NCI-H2081 (cell line): ENCODE results near the gene LDB2.
"Not testable (repeated sequence)": the region's sequence is repeated elsewhere in the genome, so short reads cannot be mapped to it uniquely, and the experiment has no call there.

ENCODE experiments used
- DNase-seq, 2 experiments: peaks; one replicate each; lab custom pipeline; 2025; lab: John Stamatoyannopoulos, UW

The LDB2 gene

GRCh38 chr4:16544869-16545268 is 353.6 kb downstream of the LDB2 start:
- DNase-seq: no peak

- DNase-seq: no peak
These were observed 354.2 kb downstream of the LDB2 start for GRCh38 chr4:16544251-16544721.

GRCh38 chr4:16537926-16538325 is 360.5 kb downstream of the LDB2 start:
- no peak for DNase-seq

DNA sequence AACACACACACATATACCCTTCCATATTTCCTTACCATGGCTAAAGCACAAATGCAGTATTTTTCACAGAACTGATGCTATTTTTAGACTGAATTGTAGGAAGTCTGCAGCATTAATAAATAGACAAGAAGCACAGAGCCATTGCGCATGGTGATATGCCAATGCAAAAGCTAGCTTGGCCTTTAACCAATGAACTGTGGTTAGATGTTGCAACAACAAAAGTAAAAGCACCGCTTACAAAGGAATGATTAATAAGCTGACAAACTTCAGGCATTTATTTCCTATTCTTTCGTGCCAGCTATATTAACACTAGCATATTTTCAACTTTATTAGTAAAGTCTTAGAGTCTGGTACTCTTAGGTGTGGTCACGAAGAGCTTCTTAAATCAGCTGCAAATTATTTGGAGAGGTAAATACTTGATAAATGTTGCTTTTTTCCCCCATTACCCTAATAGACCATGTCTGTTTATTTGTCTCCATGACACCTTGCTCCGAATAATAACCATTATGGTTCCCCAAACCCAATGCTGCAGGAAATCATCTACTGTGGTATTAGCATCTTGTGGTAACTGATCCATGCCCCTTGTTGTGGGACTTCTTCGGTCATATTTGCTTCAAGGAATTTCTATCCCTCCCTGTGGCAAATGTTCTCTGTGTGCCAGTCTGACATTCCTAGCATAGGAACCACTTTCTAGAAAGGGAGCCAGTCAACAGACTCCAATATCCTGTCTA is 366.0 kb downstream of the LDB2 start:
- DNase-seq: no peak

DNA sequence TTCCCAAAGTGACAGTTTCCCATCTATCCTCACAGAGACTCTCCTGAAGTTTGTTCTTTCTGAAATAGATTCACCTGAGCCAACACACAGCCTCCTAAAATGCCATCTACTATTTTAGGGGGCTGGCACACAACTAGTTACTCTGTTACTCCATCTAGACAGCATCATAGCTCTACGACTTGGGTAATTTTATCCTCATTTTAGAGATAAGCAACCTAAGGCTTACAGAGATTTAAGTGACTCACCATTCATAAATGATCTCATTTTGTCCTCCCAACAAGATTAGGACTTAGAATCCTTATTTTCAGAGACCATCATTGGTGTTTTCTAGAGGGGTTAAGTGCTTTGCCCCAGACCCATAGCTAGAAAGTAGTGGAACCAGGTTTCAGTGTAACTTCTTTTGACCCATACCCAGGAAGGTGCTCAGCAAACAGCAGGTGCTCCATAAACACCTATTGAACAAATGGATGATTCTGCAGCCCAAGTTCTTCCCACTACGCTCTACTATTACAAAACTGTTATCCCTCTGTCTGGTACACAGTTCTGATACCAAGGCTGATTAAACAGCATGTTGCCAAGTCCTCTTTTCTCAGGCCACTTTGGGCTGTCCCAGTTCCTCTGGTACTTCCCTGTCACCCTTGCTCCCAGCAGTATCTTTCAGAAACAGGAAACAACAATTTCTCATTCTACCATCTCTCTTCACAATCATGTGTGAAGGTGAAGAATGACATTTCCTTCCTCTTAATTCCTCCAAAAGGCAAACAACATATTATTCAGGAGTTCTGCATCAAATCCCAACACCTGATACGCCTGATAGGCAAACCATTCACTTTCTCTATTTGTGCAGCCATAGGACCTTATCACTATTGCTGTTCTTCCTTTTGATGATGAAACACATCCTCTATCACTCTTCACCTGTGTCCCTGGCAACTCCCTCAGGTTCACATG is 367.5 kb downstream of the LDB2 start:
- DNase-seq: no peak

DNA sequence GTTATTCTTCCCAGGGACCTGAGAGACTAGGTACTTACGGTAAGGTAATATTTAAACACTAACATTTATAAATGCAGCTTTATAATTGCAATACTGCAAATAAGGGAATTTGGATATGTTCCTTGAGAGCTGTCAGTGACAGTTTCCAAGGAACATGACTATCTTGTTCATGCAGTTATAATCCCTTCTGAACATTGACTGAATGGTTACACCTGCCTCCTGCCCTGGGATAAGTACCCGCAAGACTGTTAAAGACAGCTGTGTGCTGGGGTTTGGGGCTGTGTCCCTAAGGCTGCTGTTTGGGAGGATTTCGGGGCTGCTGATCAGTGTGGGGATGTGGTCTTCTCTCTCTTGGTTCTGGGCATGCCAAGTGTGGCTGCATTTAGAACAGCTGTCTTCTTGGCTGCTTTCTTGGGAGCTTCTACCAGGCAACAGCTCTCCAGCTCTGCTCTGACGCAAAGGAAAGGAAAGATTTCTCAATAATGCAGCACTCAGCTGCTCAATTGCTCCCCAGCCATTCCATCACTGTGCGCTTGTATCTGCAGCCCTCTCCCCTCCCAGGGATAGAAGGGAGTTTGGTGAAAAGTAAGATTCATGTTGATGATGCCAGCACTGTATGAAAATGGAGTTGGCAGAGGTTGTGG is 373.4 kb downstream of the LDB2 start:
- no peak for DNase-seq

DNA sequence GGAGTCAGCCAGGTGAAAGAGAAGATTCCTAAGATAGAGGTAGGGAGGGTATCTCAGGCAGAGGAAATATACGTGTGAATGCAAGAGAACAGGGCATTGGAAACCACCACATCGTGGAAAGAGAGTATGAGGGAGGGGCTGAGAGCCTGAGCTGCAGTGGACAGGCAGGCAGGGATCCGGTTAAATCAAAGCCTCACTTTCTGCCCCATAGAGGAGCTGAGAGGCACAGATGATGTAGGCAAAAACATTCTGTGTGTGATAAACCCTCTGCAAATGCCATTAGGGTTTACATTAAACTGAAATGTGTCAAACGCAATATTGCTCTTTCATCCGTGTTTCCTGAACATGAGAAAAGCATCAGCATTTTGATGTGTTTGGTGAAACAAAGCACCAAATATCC is 374.0 kb downstream of the LDB2 start:
- DNase-seq: no peak

DNA sequence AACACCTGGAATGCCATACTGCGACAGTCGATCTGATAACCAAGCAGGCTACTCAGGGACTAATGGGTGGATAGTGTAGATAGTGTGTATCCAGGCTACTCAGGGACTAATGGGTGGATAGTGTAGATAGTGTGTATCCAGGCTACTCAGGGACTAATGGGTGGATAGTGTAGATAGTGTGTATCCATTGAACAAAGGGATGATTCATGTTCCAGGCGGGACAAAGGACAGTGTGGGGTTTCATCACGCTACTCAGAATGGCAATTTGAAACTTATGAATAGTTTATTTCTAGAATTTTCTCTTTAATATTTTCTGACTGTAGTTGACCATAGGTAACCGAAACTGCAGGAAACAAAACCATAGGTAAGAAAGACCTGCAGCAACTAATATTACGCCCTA is 374.9 kb downstream of the LDB2 start:
- DNase-seq: not testable (repeated sequence)

- no peak for DNase-seq
These were observed 377.1 kb downstream of the LDB2 start for GRCh38 chr4:16521156-16521915.

DNA sequence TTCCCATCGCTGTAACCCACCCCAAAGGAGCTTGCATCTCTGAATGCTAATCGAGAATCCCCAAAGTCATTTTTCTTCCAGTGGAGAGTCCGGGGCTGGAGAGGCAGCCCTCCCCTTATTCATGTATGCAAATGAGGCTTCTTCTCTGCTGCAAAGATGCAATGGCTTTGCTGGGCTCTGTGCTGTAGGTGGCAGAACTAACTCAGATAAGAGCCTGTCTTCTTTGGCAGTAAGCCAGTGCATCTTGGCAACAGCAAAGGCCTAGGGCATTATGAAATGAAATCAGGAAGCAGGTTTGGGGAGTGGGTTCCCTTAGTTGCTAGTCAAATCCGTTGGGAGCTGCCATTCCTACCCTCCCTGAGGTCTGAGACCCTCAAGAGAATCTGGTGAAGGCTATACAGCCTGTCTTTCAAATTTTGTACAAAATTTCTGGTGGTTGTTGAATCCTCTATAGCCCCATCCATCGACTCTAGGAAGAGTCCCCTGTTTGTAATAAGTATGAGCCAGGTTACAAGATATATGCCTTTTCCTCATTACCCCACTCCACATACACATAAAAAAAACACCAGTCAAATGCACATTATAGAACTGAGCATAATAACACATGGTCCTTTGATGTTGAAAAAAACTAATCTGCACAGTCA is 381.5 kb downstream of the LDB2 start:
- DNase-seq: peak; percentile 38 to 45

GRCh38 chr4:16513876-16514275 is 384.6 kb downstream of the LDB2 start:
- no peak for DNase-seq

- no peak for DNase-seq
These were observed 389.5 kb downstream of the LDB2 start for GRCh38 chr4:16508968-16509367.

DNA sequence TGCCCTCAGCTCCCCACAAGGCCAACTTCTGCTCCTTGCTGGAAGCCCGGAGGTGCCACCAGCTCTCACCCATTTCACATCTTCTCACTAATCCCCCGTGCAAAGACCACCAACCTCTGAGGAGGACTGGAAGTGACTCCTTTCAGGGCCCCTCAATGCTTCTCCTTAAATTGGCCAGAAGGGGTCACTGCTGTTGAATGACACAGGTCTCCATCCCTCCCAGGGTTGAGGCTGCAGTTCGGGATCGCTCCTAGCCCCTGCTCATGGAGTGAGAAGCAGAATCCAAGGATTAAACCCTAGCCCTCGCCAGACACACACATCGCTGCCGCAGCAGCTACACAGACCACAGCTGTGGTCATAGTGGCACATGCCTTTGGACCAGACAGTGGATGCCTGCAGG is 392.7 kb downstream of the LDB2 start:
- peak in 1 of 2 experiments; percentile 6 for DNase-seq

- no peak for DNase-seq
These were observed 393.2 kb downstream of the LDB2 start for GRCh38 chr4:16505267-16505666.

DNA sequence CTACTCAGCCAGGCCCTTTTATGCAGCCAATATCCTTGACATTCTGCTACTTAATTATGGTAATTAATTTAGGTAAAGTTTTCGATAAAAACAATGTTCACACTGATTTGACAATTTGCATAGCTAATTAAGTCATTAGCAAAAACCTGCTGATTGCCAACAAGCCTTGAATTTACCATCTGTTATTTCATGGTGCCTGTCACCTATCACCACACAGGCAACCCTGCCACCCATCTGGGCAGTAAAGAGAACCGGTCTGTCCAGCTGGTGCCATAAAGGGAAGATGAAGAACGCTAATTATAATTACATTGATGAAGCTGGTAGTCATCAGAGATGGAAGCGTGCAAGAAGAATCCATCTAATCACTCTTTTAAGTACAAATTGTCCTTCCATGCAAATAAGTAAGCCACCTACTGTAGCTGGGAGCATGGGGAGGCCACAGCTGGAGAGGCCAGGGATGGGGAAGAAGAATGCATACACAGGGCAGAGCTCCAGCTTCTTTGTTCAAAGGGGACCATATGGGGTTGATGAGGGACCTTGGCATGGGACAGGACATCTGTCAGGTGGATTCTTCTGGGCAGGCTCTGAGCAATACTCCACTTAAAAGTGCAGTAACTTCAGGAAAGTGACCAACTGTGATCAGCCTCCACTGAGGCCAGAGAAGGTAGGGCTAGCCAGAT is 394.9 kb downstream of the LDB2 start:
- DNase-seq: no peak

DNA sequence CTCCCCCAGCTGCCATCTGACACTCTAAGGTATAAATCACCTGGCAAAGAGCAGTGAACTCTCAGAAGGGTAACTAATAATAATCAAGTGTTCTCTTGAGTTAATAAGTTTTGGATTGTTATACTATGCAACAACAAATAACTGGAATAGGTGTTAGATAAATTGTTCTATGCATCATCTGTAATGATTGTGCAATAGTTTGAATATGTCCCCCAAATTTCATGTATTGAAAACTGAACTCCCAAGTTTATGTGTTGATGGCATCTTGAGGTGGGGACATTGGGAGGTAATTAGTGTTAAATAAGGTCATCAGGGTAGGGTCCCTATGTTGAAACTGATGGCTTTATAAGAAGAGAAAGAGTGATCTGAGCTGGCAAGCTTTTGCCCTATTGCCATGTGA is 399.5 kb downstream of the LDB2 start:
- no peak for DNase-seq

DNA sequence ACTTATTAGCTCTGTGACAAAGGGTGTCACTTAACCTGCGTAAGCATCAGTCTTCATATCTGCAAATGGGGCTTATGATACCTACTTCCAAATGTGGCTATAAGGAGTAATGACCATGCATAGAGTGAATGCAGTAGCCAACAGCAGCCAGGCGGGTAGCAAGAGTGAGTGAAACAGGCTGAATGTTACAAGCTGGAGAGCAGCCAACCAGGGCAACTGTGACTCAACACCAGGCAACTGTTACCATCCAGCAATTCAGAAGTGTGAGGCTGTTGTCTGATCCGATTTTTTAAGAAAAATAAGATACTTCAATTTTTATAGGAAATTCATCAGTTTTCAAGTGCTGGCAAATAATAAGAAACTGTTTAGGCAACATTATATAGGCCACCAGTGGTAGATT is 401.9 kb downstream of the LDB2 start:
- no peak for DNase-seq

DNA sequence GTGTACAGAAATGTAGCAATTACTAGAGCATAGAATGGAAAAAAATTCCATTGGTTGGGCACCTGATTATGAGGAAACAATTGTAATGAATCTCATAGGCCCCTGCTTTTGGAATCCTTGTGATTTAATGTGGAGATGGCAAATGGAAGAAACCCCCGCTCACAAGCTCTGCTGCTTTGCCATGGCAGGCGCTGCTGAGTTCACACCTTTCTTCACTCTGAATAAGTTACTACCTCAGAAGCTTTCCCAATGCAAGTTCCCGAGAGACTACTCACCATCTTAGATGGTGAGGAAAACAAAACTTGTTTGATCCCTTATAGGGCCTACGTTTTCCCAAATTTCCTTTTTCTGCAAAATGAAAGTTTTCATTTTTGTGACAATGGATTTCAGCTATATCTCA is 405.6 kb downstream of the LDB2 start:
- DNase-seq: no peak

GRCh38 chr4:16489226-16489625 is 409.2 kb downstream of the LDB2 start:
- DNase-seq: no peak

- DNase-seq: no peak
These were observed 410.4 kb downstream of the LDB2 start for GRCh38 chr4:16488084-16488483.

DNA sequence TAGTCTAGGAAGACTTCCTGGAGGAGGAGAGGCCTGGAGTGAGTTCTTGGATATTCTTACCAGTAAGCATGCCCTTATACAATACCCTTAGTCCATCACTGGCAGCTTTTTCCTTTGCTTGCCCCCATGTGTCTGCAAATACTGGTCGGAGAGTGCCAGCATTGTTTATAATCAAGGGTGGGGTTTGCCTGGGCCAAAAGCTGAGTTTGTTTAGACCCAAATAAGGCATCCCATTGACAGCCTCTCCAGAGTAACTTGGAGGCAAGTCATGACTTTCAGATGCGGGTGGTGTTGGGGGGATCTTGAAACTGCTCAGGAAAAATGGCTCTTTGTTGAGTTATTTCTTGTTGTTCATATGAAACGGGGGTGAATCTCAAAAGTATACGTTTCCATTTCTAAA is 413.7 kb downstream of the LDB2 start:
- DNase-seq: no peak
